Measurements from ENCODE around the gene SLC6A8. TPM values are rescaled to one million over a fixed set of nuclear protein-coding genes. Genes with fewer than 3 reads are reported as not detected.

Gene SLC6A8
- total RNA-seq, result 1 to 10 TPM; 1.8 to 2.2 TPM

DNA sequence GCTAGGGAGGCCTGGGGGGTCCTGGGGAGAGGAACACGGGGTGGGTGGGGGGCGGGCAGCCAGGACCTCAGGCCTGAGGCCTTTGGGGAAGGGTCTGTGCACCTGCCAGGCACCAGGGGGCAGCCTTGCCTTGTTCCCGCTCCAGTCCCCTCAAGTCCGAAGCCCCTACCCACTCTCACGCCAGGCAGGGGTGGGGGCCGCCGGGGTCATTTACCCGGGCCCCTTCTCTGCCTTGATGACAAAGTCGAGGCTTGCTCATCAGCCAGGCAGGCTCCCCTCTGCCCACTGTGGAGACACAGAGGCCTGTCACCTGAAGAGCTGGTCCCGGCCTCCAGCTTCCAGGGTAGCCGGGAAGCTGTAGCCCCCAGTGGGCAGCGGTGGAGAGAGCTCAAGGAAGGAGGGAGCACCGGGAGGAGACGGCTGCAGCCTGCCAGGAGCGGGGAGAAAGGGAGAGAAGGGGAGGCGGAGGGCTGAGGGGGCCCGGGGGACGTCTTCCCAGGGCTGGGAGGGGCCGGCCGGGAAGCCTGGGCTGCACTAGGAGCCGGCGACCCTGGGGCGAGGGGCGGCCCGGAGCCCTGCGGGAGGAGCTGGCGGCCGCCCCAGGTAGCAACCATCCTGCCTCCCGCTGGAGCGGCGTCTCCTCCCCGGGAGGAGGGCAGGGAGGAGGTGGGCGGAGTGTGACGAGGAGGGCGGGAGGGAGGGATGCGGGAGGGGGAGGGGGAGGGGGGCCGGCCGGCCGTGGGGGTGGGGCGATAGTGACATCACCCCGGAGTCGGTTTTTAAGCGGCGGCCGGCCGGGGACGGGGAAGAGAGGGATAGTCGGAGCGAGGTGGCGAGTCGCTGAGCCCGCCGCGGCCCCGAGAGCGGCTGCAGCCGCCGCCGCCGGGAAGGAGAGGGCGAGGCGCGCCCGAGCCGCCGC is at the start of gene SLC6A8:
Gene SLC6A8, plus strand, starts transcription at position 806 of the 919 bp plus-strand sequence. CDS start 649 bp downstream, outside the sequence.
- peak; percentile 49 to 50 for ATAC-seq (replicated peaks in 1 of 2)
- no peaks in the 10 kb centered on the region for H3K4me1 Mint-ChIP-seq (ENCODE audit: low read depth)
- peak; percentile 33 to 39 for DNase-seq
- H3K9me3 Mint-ChIP-seq, result no peaks in the 10 kb centered on the region
- H3K36me3 Mint-ChIP-seq (ENCODE audit: insufficient read depth in 2 of 2), result no peaks in the 10 kb centered on the region
- no peak within 1 kb of the TSS for H3K27ac Mint-ChIP-seq
- H3K4me3 Mint-ChIP-seq, result peak within 1 kb of the TSS; percentile 80 to 84
- H3K27me3 Mint-ChIP-seq (ENCODE audit: low read depth), result peaks cover 19% of the 10 kb centered on the region

DNA sequence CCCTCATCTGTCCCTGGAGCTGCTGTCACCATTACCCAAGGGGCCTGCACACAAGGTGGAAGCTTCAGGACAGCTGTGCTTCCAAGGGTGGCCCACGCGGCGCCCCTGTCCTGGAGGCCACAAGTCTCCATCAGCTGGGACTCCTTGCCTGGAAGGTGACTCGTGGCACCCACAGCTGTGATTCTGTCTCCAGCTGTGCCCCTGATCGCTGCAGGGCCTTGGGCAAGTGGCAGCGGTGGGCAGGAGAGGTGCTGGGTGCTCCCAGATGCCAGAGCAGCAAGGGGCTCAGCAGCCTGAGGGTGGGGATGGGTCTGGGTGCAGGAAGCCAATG is 49.7 kb upstream of the SLC6A8 start:
- Mint-ChIP-seq H3K27me3 (ENCODE audit: low read depth) (peaks cover 12% of the 10 kb centered on the region), H3K9me3 (no peaks in the 10 kb centered on the region), H3K4me3 (no peak overlapping the region), H3K36me3 (ENCODE audit: insufficient read depth in 2 of 2) (no peaks in the 10 kb centered on the region), H3K27ac (no peak overlapping the region), H3K4me1 (ENCODE audit: low read depth) (peaks cover 9% of the 10 kb centered on the region)
- DNase-seq (no peak), ATAC-seq (replicated peaks in 1 of 2) (no peak)

DNA sequence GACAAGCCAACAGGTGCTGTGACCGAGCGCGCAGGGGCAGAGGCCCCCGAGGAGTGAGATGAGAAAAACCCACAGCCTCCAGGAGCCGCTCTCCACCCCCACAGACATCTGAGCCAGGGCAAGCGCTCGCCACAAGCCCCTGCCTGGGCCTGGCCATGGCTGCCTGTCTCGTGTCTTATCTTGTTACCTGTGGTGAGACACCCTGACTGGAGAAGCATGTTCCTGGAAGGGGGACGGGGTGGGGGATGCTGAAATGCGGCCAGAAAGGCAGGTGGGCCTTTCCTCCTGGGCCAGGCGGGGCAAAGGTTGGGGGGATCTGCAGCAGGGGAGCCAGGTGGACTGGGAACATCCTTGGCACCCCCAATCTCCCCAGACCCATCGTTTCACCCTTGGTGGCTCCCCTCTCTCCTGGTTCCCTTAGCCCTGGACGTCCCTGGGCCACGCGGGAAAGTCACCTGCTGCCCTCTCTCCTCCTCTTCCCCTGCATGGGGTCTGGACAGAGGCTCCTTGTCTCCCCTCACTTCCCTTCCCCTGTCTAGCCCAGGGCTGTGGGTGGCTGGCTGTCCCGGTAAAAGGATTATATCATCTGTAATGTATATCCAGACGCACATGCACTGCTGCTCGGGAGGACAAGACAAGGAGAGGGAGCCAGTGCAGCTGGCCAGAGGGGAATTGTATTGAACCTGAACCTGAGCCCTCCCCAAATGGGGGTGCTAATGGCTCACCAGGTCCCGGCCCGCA is 49.1 kb upstream of the SLC6A8 start:
- Mint-ChIP-seq H3K4me1 (ENCODE audit: low read depth) (peaks cover 10% of the 10 kb centered on the region), H3K27me3 (ENCODE audit: low read depth) (peaks cover 15% of the 10 kb centered on the region), H3K9me3 (no peaks in the 10 kb centered on the region), H3K4me3 (no peak overlapping the region), H3K27ac (no peak overlapping the region), H3K36me3 (ENCODE audit: insufficient read depth in 2 of 2) (no peaks in the 10 kb centered on the region)
- ATAC-seq (replicated peaks in 1 of 2), result no peak
- no peak for DNase-seq

DNA sequence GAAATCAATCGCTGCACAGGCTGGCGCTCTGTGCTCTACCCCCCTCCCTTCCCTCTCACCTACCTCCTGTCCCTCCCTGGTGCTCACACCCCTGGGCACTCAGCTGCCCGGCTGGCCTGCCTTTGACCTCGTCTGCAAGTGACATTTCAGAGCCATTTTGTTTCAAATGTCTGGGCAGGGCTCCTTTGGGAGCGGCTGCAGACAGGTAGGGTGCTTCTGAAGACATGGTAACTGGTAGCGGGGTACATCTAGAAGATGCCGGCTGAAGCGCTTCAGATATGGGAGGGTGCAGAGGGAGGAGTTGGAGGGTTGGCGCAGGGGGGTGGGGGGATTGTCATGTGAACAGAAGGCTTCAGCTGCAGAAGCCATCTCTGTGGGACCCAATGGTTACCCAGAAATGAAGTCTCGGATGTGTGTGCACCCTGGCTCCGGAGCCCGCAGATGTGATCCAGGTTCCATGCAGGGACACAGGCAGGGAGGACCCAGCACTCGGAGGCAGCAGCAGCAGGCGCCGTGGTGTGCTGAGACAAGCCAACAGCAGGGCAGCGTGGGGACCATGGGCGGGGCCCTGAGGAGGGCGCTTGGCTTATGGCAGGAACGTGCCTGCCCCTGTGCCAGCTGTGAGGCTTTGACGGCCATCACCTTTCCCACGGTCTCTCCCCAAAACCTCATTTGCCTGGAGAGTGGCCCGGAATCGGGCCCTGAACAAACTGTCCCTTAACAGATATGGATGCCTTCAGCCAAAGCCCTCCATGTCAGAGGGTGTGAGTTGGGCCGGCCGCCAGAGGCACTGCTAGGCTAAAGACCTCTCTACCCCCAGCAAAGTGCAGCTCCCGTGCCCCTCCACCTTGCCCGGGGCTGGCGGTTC is 48.3 kb upstream of the SLC6A8 start:
- H3K4me1 Mint-ChIP-seq (ENCODE audit: low read depth), result peaks cover 10% of the 10 kb centered on the region
- H3K4me3 Mint-ChIP-seq, result no peak overlapping the region
- no peaks in the 10 kb centered on the region for H3K36me3 Mint-ChIP-seq (ENCODE audit: insufficient read depth in 2 of 2)
- DNase-seq, result no peak
- H3K27me3 Mint-ChIP-seq (ENCODE audit: low read depth), result peaks cover 15% of the 10 kb centered on the region
- H3K27ac Mint-ChIP-seq, result no peak overlapping the region
- H3K9me3 Mint-ChIP-seq, result no peaks in the 10 kb centered on the region
- ATAC-seq (replicated peaks in 1 of 2), result no peak

DNA sequence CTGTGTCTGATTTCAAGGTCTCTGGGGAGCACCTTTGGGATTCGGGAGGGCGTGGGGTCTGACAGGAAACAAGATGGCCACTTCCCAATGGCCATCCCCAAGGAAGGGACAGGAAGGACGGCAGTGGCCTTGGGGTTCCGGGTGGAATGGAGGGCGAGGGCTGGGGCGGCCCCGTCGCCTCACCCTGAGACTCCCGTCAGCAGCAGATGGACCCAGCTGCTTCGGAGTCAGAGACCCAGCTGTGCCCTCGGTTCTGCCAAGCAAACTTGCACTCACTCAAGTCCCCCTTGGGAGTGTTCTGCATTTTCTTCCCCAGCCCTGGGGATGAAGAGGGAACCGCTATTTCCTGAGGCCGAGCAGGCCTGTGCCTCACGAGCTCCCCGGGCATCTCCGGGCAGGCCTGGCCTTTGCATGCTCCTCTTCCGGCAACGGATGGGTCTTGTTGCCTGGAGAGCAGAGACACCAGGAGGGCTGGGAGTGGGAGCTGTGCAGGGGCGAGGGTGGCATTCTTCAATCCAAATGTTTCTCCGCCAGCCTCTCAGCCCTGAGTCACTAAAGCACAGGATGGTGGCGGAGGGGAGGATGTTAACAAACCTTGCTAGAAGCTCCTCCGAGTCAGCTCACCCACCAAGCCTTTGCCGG is 47.6 kb upstream of the SLC6A8 start:
- Mint-ChIP-seq H3K4me3 (no peak overlapping the region), H3K36me3 (ENCODE audit: insufficient read depth in 2 of 2) (no peaks in the 10 kb centered on the region), H3K4me1 (ENCODE audit: low read depth) (peaks cover 10% of the 10 kb centered on the region), H3K27me3 (ENCODE audit: low read depth) (peaks cover 22% of the 10 kb centered on the region), H3K9me3 (no peaks in the 10 kb centered on the region), H3K27ac (no peak overlapping the region)
- no peak for DNase-seq
- ATAC-seq (replicated peaks in 1 of 2), result no peak

DNA sequence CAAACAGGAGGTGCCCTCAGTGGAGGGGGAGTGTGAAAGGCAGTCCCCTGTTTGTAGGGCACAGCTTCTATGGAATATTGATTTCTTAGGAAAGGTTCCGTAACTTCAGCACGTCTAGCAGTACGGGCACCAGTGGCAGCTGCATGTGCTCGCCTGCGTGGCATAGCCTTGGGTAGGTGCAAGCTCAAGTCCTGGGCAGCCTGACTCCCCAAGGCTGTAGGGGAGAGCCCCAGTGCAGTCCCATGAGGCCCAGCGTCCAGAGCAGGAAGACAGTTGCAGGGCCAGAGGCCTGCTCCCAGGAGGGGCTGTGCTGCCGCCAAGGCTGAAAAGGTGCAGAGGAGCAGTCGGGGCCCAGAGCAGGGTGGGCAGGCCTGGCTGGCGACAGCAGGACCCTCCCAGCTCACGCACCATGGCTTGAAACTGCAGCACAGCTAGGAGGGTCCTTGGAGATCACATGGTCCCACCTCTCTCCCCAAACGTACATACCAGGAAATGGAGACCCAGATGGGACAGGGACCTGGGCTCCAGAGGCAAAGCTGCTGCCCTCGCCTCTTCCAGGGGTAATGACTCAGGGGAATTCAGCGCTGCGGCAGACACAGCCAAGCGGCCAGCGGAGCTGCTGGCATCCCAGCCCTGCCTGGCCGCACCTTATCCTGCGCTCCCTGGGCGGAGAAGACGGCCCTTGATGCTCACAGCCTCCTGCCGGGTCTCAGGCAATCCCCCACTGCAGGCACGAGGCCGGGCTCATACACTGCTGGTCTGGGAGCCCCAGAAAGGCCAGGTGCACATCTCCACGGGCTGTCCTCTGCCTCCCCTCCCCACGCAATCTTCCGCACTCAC is 46.8 kb upstream of the SLC6A8 start:
- Mint-ChIP-seq H3K36me3 (ENCODE audit: insufficient read depth in 2 of 2) (no peaks in the 10 kb centered on the region), H3K27me3 (ENCODE audit: low read depth) (peaks cover 30% of the 10 kb centered on the region), H3K9me3 (no peaks in the 10 kb centered on the region), H3K4me3 (no peak overlapping the region), H3K27ac (no peak overlapping the region), H3K4me1 (ENCODE audit: low read depth) (peaks cover 10% of the 10 kb centered on the region)
- DNase-seq (no peak), ATAC-seq (replicated peaks in 1 of 2) (no peak)

DNA sequence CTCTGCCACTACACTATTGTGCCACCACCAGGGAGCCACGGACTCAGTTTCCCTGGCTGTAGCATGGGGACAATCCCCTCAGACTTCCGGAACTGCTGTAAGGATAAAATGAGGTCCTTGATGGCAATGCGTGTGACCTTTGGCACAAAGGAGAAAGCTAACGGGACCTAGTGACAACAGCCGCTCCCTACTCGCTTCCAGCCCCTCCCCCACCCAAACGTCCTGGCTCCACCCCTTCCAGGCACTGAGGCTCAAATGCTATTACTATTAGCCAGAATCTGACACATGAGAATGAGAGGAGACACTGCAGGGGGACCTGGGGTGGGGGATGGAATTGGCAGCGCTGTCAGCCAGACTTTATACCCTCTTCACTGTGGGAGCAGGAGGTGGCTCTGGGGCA is 46.1 kb upstream of the SLC6A8 start:
- Mint-ChIP-seq H3K36me3 (ENCODE audit: insufficient read depth in 2 of 2) (no peaks in the 10 kb centered on the region), H3K27ac (no peak overlapping the region), H3K4me3 (peak overlapping the region in 1 of 2 donors; percentile 51), H3K27me3 (ENCODE audit: low read depth) (peaks cover 36% of the 10 kb centered on the region), H3K4me1 (ENCODE audit: low read depth) (peaks cover 10% of the 10 kb centered on the region), H3K9me3 (no peaks in the 10 kb centered on the region)
- no peak for DNase-seq
- ATAC-seq (replicated peaks in 1 of 2), result no peak

DNA sequence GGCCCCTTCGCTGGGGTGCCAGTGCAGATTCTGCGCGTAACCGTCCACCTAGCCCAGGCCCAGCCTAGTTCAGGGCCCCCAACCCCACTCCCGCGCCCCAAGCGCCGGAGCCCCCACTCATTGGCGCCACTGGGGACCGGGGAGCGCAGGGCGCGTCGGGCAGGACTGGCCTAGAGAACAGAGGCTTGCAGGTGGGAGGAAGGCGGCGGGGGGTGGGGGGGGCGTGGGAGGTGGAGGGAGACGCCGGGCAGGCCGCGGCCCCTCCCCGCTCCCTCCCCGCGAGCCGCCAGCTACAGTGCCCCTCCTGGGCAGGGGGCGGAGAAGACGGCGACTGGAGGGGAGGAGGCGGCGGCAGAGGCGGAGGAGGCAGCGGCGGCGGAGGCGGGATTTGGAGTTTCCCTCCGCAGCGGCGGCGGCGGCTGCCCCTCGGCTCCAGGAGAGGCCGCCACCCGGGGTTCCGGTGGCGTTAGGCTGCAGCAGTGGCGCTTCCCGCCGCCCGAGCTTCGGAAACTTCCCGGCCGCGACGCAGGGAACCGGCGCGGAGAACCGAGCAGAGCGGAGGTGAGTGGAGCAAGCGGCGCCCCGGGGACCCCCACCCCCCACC is 45.6 kb upstream of the SLC6A8 start:
- no peak for ATAC-seq (replicated peaks in 1 of 2)
- H3K4me1 Mint-ChIP-seq (ENCODE audit: low read depth), result peaks cover 10% of the 10 kb centered on the region

DNA sequence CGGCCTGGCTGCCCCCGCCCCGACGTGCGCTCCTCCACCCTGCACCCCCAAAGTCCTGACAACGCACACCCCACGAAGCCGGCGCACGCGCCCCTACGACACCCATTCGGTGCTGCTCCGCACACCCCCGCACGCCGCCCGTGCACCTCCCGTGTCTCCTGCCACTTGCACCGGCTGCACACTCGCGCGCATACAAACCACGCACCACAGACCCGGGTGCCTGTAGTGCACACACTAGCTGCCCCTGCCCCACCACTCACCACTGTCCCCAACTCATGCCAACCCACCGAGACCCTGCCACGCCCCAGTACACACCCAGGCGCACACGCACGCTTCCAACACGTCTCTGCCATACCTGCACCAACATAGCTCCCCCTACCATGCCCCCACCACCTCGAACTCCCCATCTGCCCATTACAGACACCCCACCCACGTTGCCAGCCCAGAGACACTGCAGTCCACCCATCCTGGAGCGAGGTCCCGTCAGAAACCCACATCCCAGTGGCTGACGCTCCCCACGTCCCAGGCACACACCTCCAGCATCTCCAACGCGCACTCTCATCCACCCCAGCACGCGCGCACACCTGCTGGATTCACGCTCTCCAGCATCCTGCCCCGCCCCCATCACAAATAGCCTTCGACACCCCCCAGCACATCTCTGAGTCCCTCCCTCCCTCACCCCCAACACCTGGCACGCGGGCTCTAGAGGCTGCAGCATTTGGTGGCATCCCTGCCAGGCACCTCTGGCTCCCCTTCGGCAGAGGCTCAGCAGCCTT is 44.9 kb upstream of the SLC6A8 start:
- ATAC-seq (replicated peaks in 1 of 2), result no peak
- H3K9me3 Mint-ChIP-seq, result no peaks in the 10 kb centered on the region
- no peak overlapping the region for H3K27ac Mint-ChIP-seq
- H3K36me3 Mint-ChIP-seq (ENCODE audit: insufficient read depth in 2 of 2), result no peaks in the 10 kb centered on the region
- H3K4me3 Mint-ChIP-seq, result peak overlapping the region; percentile 63 to 79
- H3K4me1 Mint-ChIP-seq (ENCODE audit: low read depth), result peaks cover 10% of the 10 kb centered on the region
- H3K27me3 Mint-ChIP-seq (ENCODE audit: low read depth), result peaks cover 36% of the 10 kb centered on the region
- no peak for DNase-seq

More for the DNA sequence above, 45.6 kb upstream of the SLC6A8 start:
- H3K4me3 Mint-ChIP-seq, result peak overlapping the region in 1 of 2 donors; percentile 51
- DNase-seq, result no peak
- H3K27ac Mint-ChIP-seq, result no peak overlapping the region
- H3K36me3 Mint-ChIP-seq (ENCODE audit: insufficient read depth in 2 of 2), result no peaks in the 10 kb centered on the region
- peaks cover 36% of the 10 kb centered on the region for H3K27me3 Mint-ChIP-seq (ENCODE audit: low read depth)
- no peaks in the 10 kb centered on the region for H3K9me3 Mint-ChIP-seq

DNA sequence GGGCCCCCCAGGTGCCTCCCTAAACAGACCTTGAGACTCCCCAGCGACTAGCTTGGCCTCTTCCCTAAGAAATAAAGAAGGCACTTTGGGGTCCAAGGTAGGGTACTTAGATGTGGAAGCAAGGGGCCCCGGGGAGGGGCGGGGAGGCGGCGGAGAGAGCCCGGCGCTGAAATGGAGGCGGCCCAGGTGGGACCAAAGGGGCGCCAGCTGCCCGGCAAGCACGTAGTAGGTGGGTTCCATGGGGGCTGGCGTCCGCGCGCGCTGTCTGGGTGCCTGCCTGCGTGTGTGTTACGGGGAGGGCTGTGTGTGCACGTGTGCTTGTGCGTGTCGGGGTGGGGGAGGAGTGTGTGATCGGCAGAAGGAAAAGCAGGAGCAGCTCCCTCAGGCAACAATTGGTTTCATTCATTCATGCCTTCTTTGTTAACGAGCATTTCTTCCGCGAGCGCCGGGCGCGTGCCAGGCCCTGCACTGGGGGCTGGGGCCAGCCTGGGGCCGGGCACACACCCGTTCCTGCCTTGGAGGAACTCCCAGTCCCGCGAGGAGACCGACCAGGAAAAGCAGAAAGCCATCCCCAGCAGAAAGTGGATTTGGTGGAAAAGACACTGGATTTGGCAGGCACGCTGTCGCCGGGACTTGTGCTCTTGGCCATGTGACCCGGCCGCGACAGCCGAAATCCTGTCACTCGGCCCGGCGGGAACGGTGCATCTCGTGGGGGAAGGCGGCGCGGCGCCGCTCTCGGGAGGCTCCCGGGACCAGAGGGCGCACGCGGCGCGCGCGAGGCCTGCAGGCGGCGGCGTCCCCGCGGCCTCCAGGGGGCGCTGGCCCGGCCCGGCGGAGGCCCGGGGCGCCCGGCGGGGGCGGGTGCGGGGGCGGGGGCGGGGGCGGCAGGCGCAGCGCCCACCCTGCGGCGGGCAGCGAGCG is 44.0 kb upstream of the SLC6A8 start:
- Mint-ChIP-seq H3K27me3 (ENCODE audit: low read depth) (peaks cover 36% of the 10 kb centered on the region), H3K27ac (no peak overlapping the region), H3K4me1 (ENCODE audit: low read depth) (peaks cover 10% of the 10 kb centered on the region), H3K4me3 (peak overlapping the region; percentile 41 to 79), H3K36me3 (ENCODE audit: insufficient read depth in 2 of 2) (no peaks in the 10 kb centered on the region), H3K9me3 (no peaks in the 10 kb centered on the region)
- DNase-seq (no peak), ATAC-seq (replicated peaks in 1 of 2) (peak; percentile 41 to 61)
